Right renal cortex interstitium (tissue), 3 donors: Measurements from ENCODE around the gene CEP72. TPM values are rescaled to one million over a fixed set of nuclear protein-coding genes. Genes with fewer than 3 reads are reported as not detected.
"Not testable (repeated sequence)": the region's sequence is repeated elsewhere in the genome, so short reads cannot be mapped to it uniquely, and the experiment has no call there.

ENCODE experiments used
- DNase-seq, 3 donors: peaks; one replicate each; pipeline ENCODE4 v3.0.0-alpha.2; 2013; ENCODE audit warnings: low read depth in 3 of 3, low spot score in 2 of 3
- polyA plus RNA-seq, 3 donors: library from polyadenylated mRNA; unstranded; fragments of 120-200 nt; gene quantifications; one replicate each; pipeline ENCODE4 v1.2.1, GENCODE V29; 2013; ENCODE audit not compliant: insufficient read length in 3 of 3

Gene CEP72
- polyA plus RNA-seq, 3 donors = 7.6 to 8.6 (median 7.8) TPM

- no peak for DNase-seq
Observed at GRCh38 chr5:579746-580366, 32.3 kb upstream of the CEP72 start.

- no peak for DNase-seq
Observed at GRCh38 chr5:580436-580835, 31.7 kb upstream of the CEP72 start.

GRCh38 chr5:581266-581665 lies 30.9 kb upstream of the CEP72 start:
- no peak for DNase-seq

- no peak for DNase-seq
Observed at GRCh38 chr5:581941-582340, 30.2 kb upstream of the CEP72 start.

- not testable (repeated sequence) for DNase-seq
Observed at GRCh38 chr5:582445-582844, 29.7 kb upstream of the CEP72 start.

GRCh38 chr5:582936-583635 lies 29.1 kb upstream of the CEP72 start:
- no peak for DNase-seq

GRCh38 chr5:583645-584044 lies 28.5 kb upstream of the CEP72 start:
- DNase-seq = no peak

- no peak for DNase-seq
Observed at GRCh38 chr5:584216-584615, 27.9 kb upstream of the CEP72 start.

GRCh38 chr5:584846-585245 lies 27.3 kb upstream of the CEP72 start:
- DNase-seq = no peak

- DNase-seq = no peak
Observed at GRCh38 chr5:585556-585955, 26.6 kb upstream of the CEP72 start.

GRCh38 chr5:585962-586628 lies 26.0 kb upstream of the CEP72 start:
- no peak for DNase-seq

GRCh38 chr5:586751-587285 lies 25.3 kb upstream of the CEP72 start:
- DNase-seq = no peak

- no peak for DNase-seq
Observed at GRCh38 chr5:587403-587802, 24.7 kb upstream of the CEP72 start.

- DNase-seq = no peak
Observed at GRCh38 chr5:588406-588995, 23.6 kb upstream of the CEP72 start.

- DNase-seq = no peak
Observed at GRCh38 chr5:589173-589572, 23.0 kb upstream of the CEP72 start.

GRCh38 chr5:589588-589987 lies 22.6 kb upstream of the CEP72 start:
- no peak for DNase-seq

GRCh38 chr5:590346-590745 lies 21.8 kb upstream of the CEP72 start:
- DNase-seq = no peak

GRCh38 chr5:591746-592145 lies 20.4 kb upstream of the CEP72 start:
- no peak for DNase-seq

- DNase-seq = no peak
Observed at GRCh38 chr5:592158-592557, 20.0 kb upstream of the CEP72 start.

GRCh38 chr5:593511-593910 lies 18.6 kb upstream of the CEP72 start:
- no peak for DNase-seq

- DNase-seq = no peak
Observed at GRCh38 chr5:594226-594860, 17.8 kb upstream of the CEP72 start.
